Measurements from ENCODE around the gene EGFL7.
A peak's percentile ranks its signal among the peaks of the same experiment; 100 is the strongest.

The EGFL7 gene

GRCh38 chr9:136656183-136656738 is 6.5 kb upstream of the EGFL7 start:
- Histone ChIP-seq H3K79me2 (ENCODE audit: control insufficient read depth, low read length) (no peaks in the 10 kb centered on the region), H3K9me2 (replicated peaks; ENCODE audit: control insufficient read depth, low read length) (no peaks in the 10 kb centered on the region), H3K36me3 (ENCODE audit: control insufficient read depth, low read length) (no peaks in the 10 kb centered on the region), H3K4me1 (ENCODE audit: control insufficient read depth, low read length) (peaks cover 45% of the 10 kb centered on the region), H3K27me3 (ENCODE audit: control insufficient read depth, low read length) (peaks cover 60% of the 10 kb centered on the region), H3K4me2 (ENCODE audit: low read length) (peak overlapping the region; percentile 44; the same call in 1 of the 2 replicates), H3K9me3 (ENCODE audit: control insufficient read depth, insufficient read depth, low read length) (no peaks in the 10 kb centered on the region), H3F3A (ENCODE audit: control insufficient read depth, insufficient read depth) (no peaks in the 10 kb centered on the region), H3K27ac (ENCODE audit: low read depth, low read length) (no peak overlapping the region), H4K20me1 (ENCODE audit: control insufficient read depth, insufficient read depth, low read depth, low read length) (no peaks in the 10 kb centered on the region), H3K4me3 (ENCODE audit: low read length) (no peak overlapping the region)
- TF ChIP-seq CTCF (IDR thresholded peaks at IDR 0.05; ENCODE audit: low read depth, low read length, poor library complexity, severe bottlenecking) (no peak), EZH2phosphoT487 (IDR thresholded peaks at IDR 0.05; ENCODE audit: borderline replicate concordance, low read length) (no peak)

GRCh38 chr9:136656795-136657611 is 5.7 kb upstream of the EGFL7 start:
- no peak overlapping the region; the same call in 1 of the 2 replicates for H3K4me2 ChIP-seq (ENCODE audit: low read length)
- H3K79me2 ChIP-seq (ENCODE audit: control insufficient read depth, low read length), result no peaks in the 10 kb centered on the region
- H3K27me3 ChIP-seq (ENCODE audit: control insufficient read depth, low read length), result peaks cover 62% of the 10 kb centered on the region
- TF ChIP-seq CTCF (IDR thresholded peaks at IDR 0.05; ENCODE audit: low read depth, low read length, poor library complexity, severe bottlenecking) (no peak), EZH2phosphoT487 (IDR thresholded peaks at IDR 0.05; ENCODE audit: borderline replicate concordance, low read length) (no peak)
- H3K4me1 ChIP-seq (ENCODE audit: control insufficient read depth, low read length), result peaks cover 45% of the 10 kb centered on the region
- H3F3A ChIP-seq (ENCODE audit: control insufficient read depth, insufficient read depth), result no peaks in the 10 kb centered on the region
- no peak overlapping the region for H3K4me3 ChIP-seq (ENCODE audit: low read length)
- no peaks in the 10 kb centered on the region for H4K20me1 ChIP-seq (ENCODE audit: control insufficient read depth, insufficient read depth, low read depth, low read length)
- no peaks in the 10 kb centered on the region for H3K36me3 ChIP-seq (ENCODE audit: control insufficient read depth, low read length)
- H3K9me3 ChIP-seq (ENCODE audit: control insufficient read depth, insufficient read depth, low read length), result no peaks in the 10 kb centered on the region
- no peaks in the 10 kb centered on the region for H3K9me2 ChIP-seq (replicated peaks; ENCODE audit: control insufficient read depth, low read length)
- H3K27ac ChIP-seq (ENCODE audit: low read depth, low read length), result no peak overlapping the region

GRCh38 chr9:136657974-136658848 is 4.5 kb upstream of the EGFL7 start:
- Histone ChIP-seq H3K4me1 (ENCODE audit: control insufficient read depth, low read length) (peaks cover 45% of the 10 kb centered on the region), H3K79me2 (ENCODE audit: control insufficient read depth, low read length) (no peaks in the 10 kb centered on the region), H3K27me3 (ENCODE audit: control insufficient read depth, low read length) (peaks cover 62% of the 10 kb centered on the region), H3F3A (ENCODE audit: control insufficient read depth, insufficient read depth) (no peaks in the 10 kb centered on the region), H3K36me3 (ENCODE audit: control insufficient read depth, low read length) (no peaks in the 10 kb centered on the region), H3K4me2 (ENCODE audit: low read length) (no peak overlapping the region), H4K20me1 (ENCODE audit: control insufficient read depth, insufficient read depth, low read depth, low read length) (no peaks in the 10 kb centered on the region), H3K4me3 (ENCODE audit: low read length) (no peak overlapping the region), H3K9me3 (ENCODE audit: control insufficient read depth, insufficient read depth, low read length) (no peaks in the 10 kb centered on the region), H3K27ac (ENCODE audit: low read depth, low read length) (no peak overlapping the region), H3K9me2 (replicated peaks; ENCODE audit: control insufficient read depth, low read length) (no peaks in the 10 kb centered on the region)
- TF ChIP-seq CTCF (IDR thresholded peaks at IDR 0.05; ENCODE audit: low read depth, low read length, poor library complexity, severe bottlenecking), result no peak
- TF ChIP-seq EZH2phosphoT487 (IDR thresholded peaks at IDR 0.05; ENCODE audit: borderline replicate concordance, low read length), result no peak

Measured in DOHH2 (cell line).